ENCODE results near the gene ODAM.
"Not testable (repeated sequence)": the region's sequence is repeated elsewhere in the genome, so short reads cannot be mapped to it uniquely, and the experiment has no call there.

Gene ODAM

DNA sequence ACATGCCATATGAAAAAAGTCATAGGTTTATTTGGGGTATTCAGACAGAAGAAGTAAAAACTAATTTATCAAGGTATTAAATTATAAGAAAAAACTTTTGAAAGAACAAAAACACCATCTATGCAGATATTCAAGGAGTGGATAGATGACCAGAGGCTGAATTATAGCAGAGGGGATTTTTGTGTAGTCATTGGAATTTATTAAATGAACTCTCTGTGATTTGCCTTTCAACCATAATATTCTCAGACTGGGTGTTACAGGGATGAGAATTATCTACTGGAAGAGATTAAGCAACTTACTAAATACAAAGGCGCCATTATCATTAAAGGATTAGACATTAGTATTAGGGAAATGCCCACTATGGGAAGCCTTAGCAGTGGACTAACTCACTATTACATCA lies 21.0 kb downstream of the ODAM start:
- not testable (repeated sequence) for H3K36me3 ChIP-seq (ENCODE audit: control insufficient read depth, insufficient read depth, low read length); H3K27me3 ChIP-seq (ENCODE audit: control insufficient read depth, insufficient read depth, low read length); H3K9me3 ChIP-seq (ENCODE audit: control insufficient read depth, insufficient read depth, low read length); DNase-seq (ENCODE audit: low read depth, low spot score); H3K27ac ChIP-seq (ENCODE audit: low read length); H3K4me3 ChIP-seq (ENCODE audit: low read length); H3K4me1 ChIP-seq (ENCODE audit: control insufficient read depth, insufficient read depth, low read length)
- WGBS (ENCODE audit: insufficient coverage, insufficient read length) = no CpG with 5 or more reads among the region's 1 CpG

DNA sequence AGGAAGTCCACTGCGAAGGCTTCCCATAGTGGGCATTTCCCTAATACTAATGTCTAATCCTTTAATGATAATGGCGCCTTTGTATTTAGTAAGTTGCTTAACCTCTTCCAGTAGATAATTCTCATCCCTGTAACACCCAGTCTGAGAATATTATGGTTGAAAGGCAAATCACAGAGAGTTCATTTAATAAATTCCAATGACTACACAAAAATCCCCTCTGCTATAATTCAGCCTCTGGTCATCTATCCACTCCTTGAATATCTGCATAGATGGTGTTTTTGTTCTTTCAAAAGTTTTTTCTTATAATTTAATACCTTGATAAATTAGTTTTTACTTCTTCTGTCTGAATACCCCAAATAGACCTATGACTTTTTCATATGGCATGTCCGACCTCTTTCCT lies 25.9 kb downstream of the ODAM start:
- not testable (repeated sequence) for H3K27me3 ChIP-seq (ENCODE audit: control insufficient read depth, insufficient read depth, low read length); H3K4me1 ChIP-seq (ENCODE audit: control insufficient read depth, insufficient read depth, low read length); H3K27ac ChIP-seq (ENCODE audit: low read length); H3K9me3 ChIP-seq (ENCODE audit: control insufficient read depth, insufficient read depth, low read length); H3K4me3 ChIP-seq (ENCODE audit: low read length); DNase-seq (ENCODE audit: low read depth, low spot score); H3K36me3 ChIP-seq (ENCODE audit: control insufficient read depth, insufficient read depth, low read length)
- WGBS (ENCODE audit: insufficient coverage, insufficient read length) = no CpG with 5 or more reads among the region's 3 CpGs

GRCh38 chr4:70221818-70222217 lies 26.3 kb downstream of the ODAM start:
- not testable (repeated sequence) for H3K36me3 ChIP-seq (ENCODE audit: control insufficient read depth, insufficient read depth, low read length); DNase-seq (ENCODE audit: low read depth, low spot score); H3K27me3 ChIP-seq (ENCODE audit: control insufficient read depth, insufficient read depth, low read length); H3K27ac ChIP-seq (ENCODE audit: low read length); H3K9me3 ChIP-seq (ENCODE audit: control insufficient read depth, insufficient read depth, low read length); H3K4me1 ChIP-seq (ENCODE audit: control insufficient read depth, insufficient read depth, low read length); H3K4me3 ChIP-seq (ENCODE audit: low read length)

DNA sequence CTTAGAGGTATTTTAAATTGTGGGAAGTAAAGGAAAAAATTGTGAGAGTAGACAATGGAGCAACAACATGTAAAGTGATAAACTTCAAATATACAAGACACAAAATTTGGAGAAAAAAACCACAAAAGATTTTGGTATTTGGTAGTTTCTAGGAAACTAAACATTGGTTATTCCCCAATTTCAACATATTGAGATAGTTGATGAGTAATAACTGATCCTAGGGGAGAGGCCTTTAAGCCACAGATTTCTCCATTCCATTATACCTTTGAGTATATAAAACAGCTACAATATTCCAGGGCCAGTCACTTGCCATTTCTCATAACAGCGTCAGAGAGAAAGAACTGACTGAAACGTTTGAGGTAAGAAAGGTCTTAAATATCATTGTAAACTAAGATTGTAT lies 30.3 kb downstream of the ODAM start, which contains the start of gene FDCSP:
Gene FDCSP (plus strand): TSS at position 301 of the 400 bp plus-strand sequence. CDS start 5,071 bp downstream, outside the sequence.
- Histone ChIP-seq H3K4me3 (ENCODE audit: low read length) (no peak within 1 kb of the TSS), H3K27ac (ENCODE audit: low read length) (no peak within 1 kb of the TSS), H3K9me3 (ENCODE audit: control insufficient read depth, insufficient read depth, low read length) (no peaks in the 10 kb centered on the region), H3K4me1 (ENCODE audit: control insufficient read depth, insufficient read depth, low read length) (no peaks in the 10 kb centered on the region), H3K27me3 (ENCODE audit: control insufficient read depth, insufficient read depth, low read length) (no peaks in the 10 kb centered on the region), H3K36me3 (ENCODE audit: control insufficient read depth, insufficient read depth, low read length) (no peaks in the 10 kb centered on the region)
- no peak for DNase-seq (ENCODE audit: low read depth, low spot score)
- no CpG with 5 or more reads among the region's 2 CpGs for WGBS (ENCODE audit: insufficient coverage, insufficient read length)

DNA sequence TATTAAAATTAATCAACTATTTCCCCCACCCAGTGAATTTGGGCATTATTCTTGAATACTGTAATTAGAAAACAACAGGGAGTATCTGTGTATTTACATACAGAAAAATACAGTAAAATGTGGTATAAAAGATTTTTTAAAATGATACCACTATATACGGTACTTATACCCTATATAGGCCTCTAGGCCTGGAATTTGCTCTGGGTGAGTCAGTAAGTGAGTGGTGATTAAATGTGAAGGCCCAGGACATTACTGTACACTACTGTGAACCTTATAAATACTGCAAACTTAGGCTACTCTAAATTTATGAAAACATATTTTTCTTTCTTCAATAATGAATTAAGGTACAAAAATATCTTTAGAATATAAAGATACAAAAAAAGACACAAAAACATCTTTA lies 40.6 kb downstream of the ODAM start:
- no peak for DNase-seq (ENCODE audit: low read depth, low spot score)
- no CpG with 5 or more reads among the region's 1 CpG for WGBS (ENCODE audit: insufficient coverage, insufficient read length)
- Histone ChIP-seq H3K4me1 (ENCODE audit: control insufficient read depth, insufficient read depth, low read length) (no peaks in the 10 kb centered on the region), H3K27me3 (ENCODE audit: control insufficient read depth, insufficient read depth, low read length) (no peaks in the 10 kb centered on the region), H3K4me3 (ENCODE audit: low read length) (no peak overlapping the region), H3K9me3 (ENCODE audit: control insufficient read depth, insufficient read depth, low read length) (no peaks in the 10 kb centered on the region), H3K27ac (ENCODE audit: low read length) (no peak overlapping the region), H3K36me3 (ENCODE audit: control insufficient read depth, insufficient read depth, low read length) (no peaks in the 10 kb centered on the region)

DNA sequence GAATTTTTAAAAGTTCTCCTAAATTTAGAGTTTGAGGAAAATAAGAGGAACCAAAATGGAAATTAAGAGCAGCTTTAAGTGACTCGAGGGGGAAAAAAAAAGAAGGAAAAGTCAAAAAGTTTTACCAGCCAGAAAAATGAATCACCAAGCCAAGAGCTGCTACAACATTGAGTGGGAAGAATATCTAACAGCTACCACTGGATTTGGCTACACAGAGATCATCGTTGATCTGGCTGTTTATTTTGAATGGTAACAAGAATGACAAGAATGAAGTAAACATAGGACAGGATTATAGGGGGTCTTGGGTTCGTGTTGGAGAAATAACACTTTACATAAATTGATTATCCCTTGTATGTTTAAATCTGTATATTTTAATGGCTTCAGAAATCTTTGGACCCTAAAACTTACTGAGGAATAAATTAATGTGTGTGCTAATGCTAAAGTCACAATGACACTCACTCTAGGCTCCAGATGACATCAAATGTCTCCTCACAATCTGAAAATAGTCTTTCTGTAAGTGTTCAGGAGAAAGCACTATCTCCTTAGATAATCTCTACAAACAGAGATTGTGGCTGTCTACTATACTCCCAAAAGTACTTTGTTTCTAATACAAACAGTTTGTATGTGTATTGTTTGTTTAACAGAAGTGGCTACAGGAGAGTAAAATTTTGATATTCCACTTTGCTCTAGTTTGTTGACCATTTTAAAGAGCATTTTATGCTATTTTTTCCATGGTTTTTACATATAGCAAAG lies 43.8 kb downstream of the ODAM start:
- Histone ChIP-seq H3K4me3 (ENCODE audit: low read length) (no peak overlapping the region), H3K4me1 (ENCODE audit: control insufficient read depth, insufficient read depth, low read length) (no peaks in the 10 kb centered on the region), H3K27ac (ENCODE audit: low read length) (no peak overlapping the region), H3K27me3 (ENCODE audit: control insufficient read depth, insufficient read depth, low read length) (no peaks in the 10 kb centered on the region), H3K36me3 (ENCODE audit: control insufficient read depth, insufficient read depth, low read length) (no peaks in the 10 kb centered on the region), H3K9me3 (ENCODE audit: control insufficient read depth, insufficient read depth, low read length) (no peaks in the 10 kb centered on the region)
- DNase-seq (ENCODE audit: low read depth, low spot score) = no peak
- WGBS (ENCODE audit: insufficient coverage, insufficient read length) = no CpG with 5 or more reads among the region's 3 CpGs

- no peaks in the 10 kb centered on the region for H3K36me3 ChIP-seq (ENCODE audit: control insufficient read depth, insufficient read depth, low read length)
- no peaks in the 10 kb centered on the region for H3K4me1 ChIP-seq (ENCODE audit: control insufficient read depth, insufficient read depth, low read length)
- WGBS (ENCODE audit: insufficient coverage, insufficient read length) = no CpG with 5 or more reads among the region's 5 CpGs
- no peak for DNase-seq (ENCODE audit: low read depth, low spot score)
- H3K9me3 ChIP-seq (ENCODE audit: control insufficient read depth, insufficient read depth, low read length) = no peaks in the 10 kb centered on the region
- H3K4me3 ChIP-seq (ENCODE audit: low read length) = no peak overlapping the region
- H3K27me3 ChIP-seq (ENCODE audit: control insufficient read depth, insufficient read depth, low read length) = no peaks in the 10 kb centered on the region
- no peak overlapping the region for H3K27ac ChIP-seq (ENCODE audit: low read length)
Measured at GRCh38 chr4:70239884-70240591, 44.5 kb downstream of the ODAM start.

DNA sequence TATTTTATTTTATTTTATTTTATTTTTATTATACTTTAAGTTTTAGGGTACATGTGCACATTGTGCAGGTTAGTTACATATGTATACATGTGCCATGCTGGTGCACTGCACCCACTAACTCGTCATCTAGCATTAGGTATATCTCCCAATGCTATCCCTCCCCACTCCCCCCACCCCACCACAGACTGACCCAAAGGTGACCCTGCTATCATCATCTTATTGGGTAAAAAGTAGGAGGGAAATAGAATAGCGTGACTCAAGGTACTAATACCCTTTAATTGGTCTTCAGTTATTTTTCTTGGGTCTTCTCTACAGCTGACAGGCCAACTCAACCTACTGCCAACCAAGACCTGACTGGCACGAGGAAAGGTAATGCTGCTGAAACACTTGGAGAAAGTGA lies 46.8 kb downstream of the ODAM start, which contains the start of gene CSN3:
Gene CSN3 (plus strand): TSS at position 301 of the 400 bp plus-strand sequence. CDS start 2,223 bp downstream, outside the sequence.
- not testable (repeated sequence) for DNase-seq (ENCODE audit: low read depth, low spot score); H3K36me3 ChIP-seq (ENCODE audit: control insufficient read depth, insufficient read depth, low read length); H3K27me3 ChIP-seq (ENCODE audit: control insufficient read depth, insufficient read depth, low read length); H3K4me1 ChIP-seq (ENCODE audit: control insufficient read depth, insufficient read depth, low read length); H3K27ac ChIP-seq (ENCODE audit: low read length); H3K4me3 ChIP-seq (ENCODE audit: low read length); H3K9me3 ChIP-seq (ENCODE audit: control insufficient read depth, insufficient read depth, low read length)
- no CpG with 5 or more reads among the region's 3 CpGs for WGBS (ENCODE audit: insufficient coverage, insufficient read length)

GRCh38 chr4:70243091-70243490 lies 47.6 kb downstream of the ODAM start:
- no CpG with 5 or more reads among the region's 4 CpGs for WGBS (ENCODE audit: insufficient coverage, insufficient read length)
- H3K9me3 ChIP-seq (ENCODE audit: control insufficient read depth, insufficient read depth, low read length) = no peaks in the 10 kb centered on the region
- H3K27me3 ChIP-seq (ENCODE audit: control insufficient read depth, insufficient read depth, low read length) = no peaks in the 10 kb centered on the region
- no peak for DNase-seq (ENCODE audit: low read depth, low spot score)
- no peaks in the 10 kb centered on the region for H3K36me3 ChIP-seq (ENCODE audit: control insufficient read depth, insufficient read depth, low read length)
- no peak overlapping the region for H3K4me3 ChIP-seq (ENCODE audit: low read length)
- H3K4me1 ChIP-seq (ENCODE audit: control insufficient read depth, insufficient read depth, low read length) = no peaks in the 10 kb centered on the region
- no peak overlapping the region for H3K27ac ChIP-seq (ENCODE audit: low read length)

GRCh38 chr4:70251250-70251944 lies 55.9 kb downstream of the ODAM start:
- Histone ChIP-seq H3K4me1 (ENCODE audit: control insufficient read depth, insufficient read depth, low read length) (no peaks in the 10 kb centered on the region), H3K4me3 (ENCODE audit: low read length) (no peak overlapping the region), H3K27ac (ENCODE audit: low read length) (no peak overlapping the region), H3K27me3 (ENCODE audit: control insufficient read depth, insufficient read depth, low read length) (no peaks in the 10 kb centered on the region), H3K36me3 (ENCODE audit: control insufficient read depth, insufficient read depth, low read length) (no peaks in the 10 kb centered on the region), H3K9me3 (ENCODE audit: control insufficient read depth, insufficient read depth, low read length) (no peaks in the 10 kb centered on the region)
- WGBS (ENCODE audit: insufficient coverage, insufficient read length) = no CpG with 5 or more reads among the region's 3 CpGs
- no peak for DNase-seq (ENCODE audit: low read depth, low spot score)
